PFSK-1 (cell line): ENCODE results near the gene GJC3.

Experiments used
- FOXP2 ChIP-seq: optimal IDR thresholded peaks from 2 replicates; pipeline ENCODE3; 2011; ENCODE audit warnings: borderline replicate concordance, control low read depth, inconsistent platforms; ENCODE audit not compliant: insufficient read depth; ENCODE audit errors: extremely low read length, extremely low read depth
- POLR2AphosphoS5 ChIP-seq: IDR thresholded peaks from 2 replicates; pipeline ENCODE4 v1.6.1; 2012; ENCODE audit warnings: low read depth, mild to moderate bottlenecking, control low read depth, low read length, moderate library complexity
- SIN3A ChIP-seq: IDR thresholded peaks from 2 replicates; pipeline ENCODE4 v1.6.1; 2012; ENCODE audit warnings: mild to moderate bottlenecking, low read length, moderate library complexity, borderline replicate concordance; ENCODE audit not compliant: insufficient read depth
- TAF1 ChIP-seq: IDR thresholded peaks from 2 replicates; pipeline ENCODE4 v1.6.1; 2012; ENCODE audit warnings: low read length, control low read depth, borderline replicate concordance; ENCODE audit not compliant: insufficient read depth
- TF ChIP-seq, protein P1 (sequence below), 2 experiments: IDR thresholded peaks; 2 replicates each; pipeline versions ENCODE4 v1.6.1 to v1.8.0; 2011 to 2012; ENCODE audit warnings: low read depth in 2 of 2, low read length in 2 of 2, control low read depth in 1 of 2, inconsistent platforms in 1 of 2, mild to moderate bottlenecking in 1 of 2, moderate library complexity in 1 of 2; ENCODE audit not compliant: insufficient read depth in 1 of 2

GJC3 gene

DNA sequence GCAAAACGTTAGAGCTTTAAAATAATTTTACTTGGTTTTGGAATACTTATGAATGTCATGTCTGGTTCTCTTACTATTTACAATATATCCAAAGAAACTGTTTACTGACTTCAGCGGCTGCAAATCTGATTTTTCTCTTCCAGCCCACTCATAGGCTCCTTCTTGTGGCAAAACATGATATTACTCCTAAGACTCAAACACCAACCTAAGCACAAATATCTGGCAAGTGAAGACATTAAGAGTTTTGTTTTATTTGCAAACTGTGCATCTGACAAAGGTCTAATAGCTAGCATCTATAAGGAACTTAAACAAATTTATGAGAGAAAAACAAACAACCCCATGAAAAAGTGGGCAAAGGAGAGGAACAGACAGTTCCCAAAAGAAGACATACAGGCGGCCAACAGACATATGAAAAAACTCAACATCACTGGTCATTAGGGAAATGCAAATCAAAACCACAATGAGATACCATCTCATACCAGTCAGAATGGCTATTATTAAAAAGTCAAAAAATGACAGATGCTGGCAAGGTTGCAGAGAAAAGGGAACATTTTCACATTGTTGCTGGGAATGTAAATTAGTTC is 20.3 kb upstream of the GJC3 start:
- no peak for TF ChIP-seq TAF1
- no peak for TF ChIP-seq FOXP2
- TF ChIP-seq POLR2AphosphoS5: no peak
- TF ChIP-seq SIN3A: no peak
- TF ChIP-seq, protein P1, sequence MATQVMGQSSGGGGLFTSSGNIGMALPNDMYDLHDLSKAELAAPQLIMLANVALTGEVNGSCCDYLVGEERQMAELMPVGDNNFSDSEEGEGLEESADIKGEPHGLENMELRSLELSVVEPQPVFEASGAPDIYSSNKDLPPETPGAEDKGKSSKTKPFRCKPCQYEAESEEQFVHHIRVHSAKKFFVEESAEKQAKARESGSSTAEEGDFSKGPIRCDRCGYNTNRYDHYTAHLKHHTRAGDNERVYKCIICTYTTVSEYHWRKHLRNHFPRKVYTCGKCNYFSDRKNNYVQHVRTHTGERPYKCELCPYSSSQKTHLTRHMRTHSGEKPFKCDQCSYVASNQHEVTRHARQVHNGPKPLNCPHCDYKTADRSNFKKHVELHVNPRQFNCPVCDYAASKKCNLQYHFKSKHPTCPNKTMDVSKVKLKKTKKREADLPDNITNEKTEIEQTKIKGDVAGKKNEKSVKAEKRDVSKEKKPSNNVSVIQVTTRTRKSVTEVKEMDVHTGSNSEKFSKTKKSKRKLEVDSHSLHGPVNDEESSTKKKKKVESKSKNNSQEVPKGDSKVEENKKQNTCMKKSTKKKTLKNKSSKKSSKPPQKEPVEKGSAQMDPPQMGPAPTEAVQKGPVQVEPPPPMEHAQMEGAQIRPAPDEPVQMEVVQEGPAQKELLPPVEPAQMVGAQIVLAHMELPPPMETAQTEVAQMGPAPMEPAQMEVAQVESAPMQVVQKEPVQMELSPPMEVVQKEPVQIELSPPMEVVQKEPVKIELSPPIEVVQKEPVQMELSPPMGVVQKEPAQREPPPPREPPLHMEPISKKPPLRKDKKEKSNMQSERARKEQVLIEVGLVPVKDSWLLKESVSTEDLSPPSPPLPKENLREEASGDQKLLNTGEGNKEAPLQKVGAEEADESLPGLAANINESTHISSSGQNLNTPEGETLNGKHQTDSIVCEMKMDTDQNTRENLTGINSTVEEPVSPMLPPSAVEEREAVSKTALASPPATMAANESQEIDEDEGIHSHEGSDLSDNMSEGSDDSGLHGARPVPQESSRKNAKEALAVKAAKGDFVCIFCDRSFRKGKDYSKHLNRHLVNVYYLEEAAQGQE (IDR thresholded peaks at IDR 0.05; ENCODE audit: insufficient read depth in 1 of 2, low read depth in 2 of 2, low read length in 2 of 2): no peak

DNA sequence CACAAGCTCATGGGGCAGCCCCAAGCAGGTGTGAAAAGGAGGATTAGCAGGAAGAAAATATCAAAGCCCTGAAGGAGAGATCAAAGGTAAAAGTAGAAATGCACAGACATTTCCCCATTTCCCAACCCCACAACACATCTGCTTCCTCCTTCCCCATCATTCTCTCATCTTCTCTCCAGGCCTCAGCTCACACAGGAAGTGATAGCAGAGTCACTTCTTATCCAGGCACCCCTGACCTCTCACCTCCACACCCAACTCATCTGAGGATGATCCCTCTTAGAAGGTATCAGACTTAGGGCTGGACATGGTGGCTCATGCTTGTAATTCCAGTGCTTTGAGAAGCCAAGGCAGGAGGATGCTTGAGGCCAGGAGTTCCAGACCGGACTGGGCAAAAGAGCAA is 18.2 kb upstream of the GJC3 start:
- no peak for TF ChIP-seq SIN3A
- no peak for TF ChIP-seq FOXP2
- TF ChIP-seq, protein P1 (IDR thresholded peaks at IDR 0.05; ENCODE audit: insufficient read depth in 1 of 2, low read depth in 2 of 2, low read length in 2 of 2): no peak
- no peak for TF ChIP-seq TAF1
- no peak for TF ChIP-seq POLR2AphosphoS5

DNA sequence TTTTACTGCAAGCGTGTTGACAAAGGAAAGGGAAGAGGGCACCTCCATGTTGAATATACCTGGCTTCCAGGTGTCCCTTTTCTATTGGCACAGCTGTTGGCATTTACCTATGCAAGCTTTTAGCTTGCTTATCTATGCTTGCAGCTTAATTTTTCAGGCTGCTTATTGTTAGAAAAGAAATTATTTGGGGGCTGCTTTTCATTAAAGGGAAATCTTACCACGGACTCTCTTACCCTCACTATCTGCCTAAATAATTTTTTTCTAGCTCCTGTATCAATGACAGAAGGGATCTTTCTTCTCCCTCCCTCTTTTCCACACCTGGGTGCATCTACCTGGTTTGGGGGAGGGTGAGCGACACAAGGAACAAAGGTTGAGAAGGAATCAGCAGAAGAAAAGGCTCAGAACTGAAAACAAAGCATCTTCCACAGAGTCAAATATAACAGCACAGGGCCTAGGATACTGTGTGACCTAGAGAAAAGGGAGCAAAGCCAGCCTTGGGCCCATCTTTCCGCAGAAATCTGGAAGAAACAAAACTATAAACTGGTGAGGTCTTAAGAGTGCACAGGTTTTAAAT is 15.2 kb upstream of the GJC3 start:
- no peak for TF ChIP-seq POLR2AphosphoS5
- TF ChIP-seq TAF1: no peak
- no peak for TF ChIP-seq SIN3A
- TF ChIP-seq, protein P1 (IDR thresholded peaks at IDR 0.05; ENCODE audit: insufficient read depth in 1 of 2, low read depth in 2 of 2, low read length in 2 of 2): no peak
- TF ChIP-seq FOXP2: no peak

DNA sequence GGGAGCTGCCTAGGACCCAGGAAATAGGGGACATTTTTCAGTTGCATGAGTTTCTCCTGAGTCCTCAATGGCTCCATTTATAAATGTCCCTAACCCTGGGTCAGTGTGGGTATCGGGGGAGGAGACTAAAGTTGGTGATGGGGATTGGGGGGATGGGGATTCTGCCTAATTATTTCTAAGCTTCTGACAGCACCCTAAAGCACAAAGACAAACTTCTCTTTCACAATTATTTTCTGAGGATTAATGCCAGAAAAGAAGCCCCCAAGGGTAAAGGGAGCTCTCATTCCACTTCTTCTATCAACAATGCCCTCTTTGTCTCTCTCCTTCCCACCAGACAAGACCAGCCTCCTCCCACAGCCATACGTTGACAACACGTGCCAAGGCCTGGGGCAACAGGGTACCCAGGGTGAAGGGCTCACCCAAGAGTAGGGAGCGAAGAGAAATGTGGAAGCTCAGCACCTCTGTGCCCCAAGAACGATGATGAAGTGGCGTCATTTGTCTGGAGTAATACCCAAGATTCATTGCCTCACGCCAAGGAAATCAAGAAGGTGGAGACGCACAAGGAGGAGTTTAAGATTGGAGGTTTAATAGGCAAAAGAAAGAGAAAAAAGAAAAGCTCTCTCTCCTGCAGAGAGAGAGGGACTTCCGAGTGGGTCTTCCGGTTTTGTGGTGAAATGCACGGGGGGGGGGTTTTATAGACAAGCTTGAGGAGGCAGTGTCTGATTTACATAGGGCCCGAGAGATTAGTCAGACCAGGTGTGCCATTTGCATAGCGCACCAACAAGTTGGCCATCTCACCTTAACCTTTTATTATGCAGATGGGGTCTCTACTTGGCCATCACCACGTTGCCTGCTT is 14.4 kb upstream of the GJC3 start:
- no peak for TF ChIP-seq TAF1
- TF ChIP-seq SIN3A: no peak
- TF ChIP-seq, protein P1 (IDR thresholded peaks at IDR 0.05; ENCODE audit: insufficient read depth in 1 of 2, low read depth in 2 of 2, low read length in 2 of 2): no peak
- TF ChIP-seq FOXP2: no peak
- no peak for TF ChIP-seq POLR2AphosphoS5
